Right lobe of liver (tissue), 4 donors: ENCODE measurements around the gene SLC38A10.

Source experiments
- POLR2A ChIP-seq: fragments of 450-650 bp; IDR thresholded peaks from one replicate; pipeline ENCODE4 v1.6.1; 2017; ENCODE audit warnings: antibody characterized with exemption, mild to moderate bottlenecking
- TF ChIP-seq, protein P1 (sequence below), 4 donors: fragments of 200-600 bp in 3 of 4; fragments of 450-650 bp in 1 of 4; IDR thresholded peaks; one replicate each; pipeline versions ENCODE4 v1.5.1 to v1.8.0; 2016 to 2022; ENCODE audit warnings: antibody characterized with exemption in 4 of 4, mild to moderate bottlenecking in 2 of 4
- donor health status: DM: no; HTN: no; CAD: no.
- donor health status: DM: no; HTN: no; CAD: no.
- donor health status: DM: no; HTN: yes; CAD: no.

DNA sequence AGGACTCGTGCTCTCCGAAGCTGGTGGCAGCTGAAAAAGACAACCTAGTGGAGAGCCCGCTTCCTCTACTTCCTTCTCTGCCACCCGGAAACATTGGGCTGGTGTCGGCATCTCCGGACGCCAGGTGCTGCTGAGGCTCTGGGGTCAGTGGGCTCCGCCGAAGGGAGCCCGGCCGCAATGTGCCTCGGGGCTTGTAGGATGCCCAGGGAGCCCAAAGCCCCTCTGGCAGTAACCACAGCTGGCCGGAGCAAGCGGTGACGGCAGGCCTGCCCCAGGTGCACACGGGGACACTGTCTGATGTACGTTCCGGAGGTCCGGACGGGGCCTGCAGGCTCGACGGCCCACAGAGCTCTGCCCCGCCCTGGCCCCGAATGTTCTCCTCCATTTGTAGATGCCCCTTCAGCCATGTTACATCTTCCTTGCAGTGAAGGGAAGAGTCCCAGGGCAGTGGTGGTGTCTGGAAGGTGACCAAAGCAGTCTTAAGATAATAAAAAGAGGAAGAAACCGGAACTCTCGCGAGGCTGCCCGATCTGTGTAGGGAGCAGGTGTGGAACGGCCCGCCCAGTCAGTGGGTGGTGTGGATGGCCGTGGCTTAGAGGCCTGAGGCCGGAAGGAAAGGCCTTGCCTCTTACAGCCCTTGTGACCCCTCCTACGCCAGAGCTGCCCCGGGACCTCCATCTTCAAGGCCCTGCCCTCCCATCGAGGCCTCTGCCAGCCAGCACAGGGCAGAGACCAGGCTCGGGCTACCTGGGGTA is 33.3 kb downstream of the SLC38A10 start:
- TF ChIP-seq, protein P1, sequence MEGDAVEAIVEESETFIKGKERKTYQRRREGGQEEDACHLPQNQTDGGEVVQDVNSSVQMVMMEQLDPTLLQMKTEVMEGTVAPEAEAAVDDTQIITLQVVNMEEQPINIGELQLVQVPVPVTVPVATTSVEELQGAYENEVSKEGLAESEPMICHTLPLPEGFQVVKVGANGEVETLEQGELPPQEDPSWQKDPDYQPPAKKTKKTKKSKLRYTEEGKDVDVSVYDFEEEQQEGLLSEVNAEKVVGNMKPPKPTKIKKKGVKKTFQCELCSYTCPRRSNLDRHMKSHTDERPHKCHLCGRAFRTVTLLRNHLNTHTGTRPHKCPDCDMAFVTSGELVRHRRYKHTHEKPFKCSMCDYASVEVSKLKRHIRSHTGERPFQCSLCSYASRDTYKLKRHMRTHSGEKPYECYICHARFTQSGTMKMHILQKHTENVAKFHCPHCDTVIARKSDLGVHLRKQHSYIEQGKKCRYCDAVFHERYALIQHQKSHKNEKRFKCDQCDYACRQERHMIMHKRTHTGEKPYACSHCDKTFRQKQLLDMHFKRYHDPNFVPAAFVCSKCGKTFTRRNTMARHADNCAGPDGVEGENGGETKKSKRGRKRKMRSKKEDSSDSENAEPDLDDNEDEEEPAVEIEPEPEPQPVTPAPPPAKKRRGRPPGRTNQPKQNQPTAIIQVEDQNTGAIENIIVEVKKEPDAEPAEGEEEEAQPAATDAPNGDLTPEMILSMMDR (IDR thresholded peaks at IDR 0.05), result no peak
- no peak for TF ChIP-seq POLR2A
